Neural cell (in vitro differentiated cells): Measurements from ENCODE around the gene CCDC77.

Experiments
- POLR2AphosphoS5 ChIP-seq: IDR thresholded peaks from 2 replicates; pipeline ENCODE4 v1.6.1; 2012
- RAD21 ChIP-seq: fragments of 450-650 bp; conservative IDR thresholded peaks from 2 replicates; pipeline ENCODE4 v1.6.1; 2014; ENCODE audit warnings: antibody characterized with exemption, mild to moderate bottlenecking, moderate library complexity
- REST ChIP-seq: IDR thresholded peaks from 2 replicates; pipeline ENCODE4 v1.6.1; 2012; ENCODE audit warnings: borderline replicate concordance
- TF ChIP-seq, protein P1 (sequence below): fragments of 450-650 bp; IDR thresholded peaks from 2 replicates; pipeline ENCODE4 v1.5.1; 2014; ENCODE audit warnings: antibody characterized with exemption, mild to moderate bottlenecking, moderate library complexity; ENCODE audit not compliant: poor library complexity, severe bottlenecking

GRCh38 chr12:452667-453210, 51.3 kb downstream of the CCDC77 start:
- TF ChIP-seq, protein P1, sequence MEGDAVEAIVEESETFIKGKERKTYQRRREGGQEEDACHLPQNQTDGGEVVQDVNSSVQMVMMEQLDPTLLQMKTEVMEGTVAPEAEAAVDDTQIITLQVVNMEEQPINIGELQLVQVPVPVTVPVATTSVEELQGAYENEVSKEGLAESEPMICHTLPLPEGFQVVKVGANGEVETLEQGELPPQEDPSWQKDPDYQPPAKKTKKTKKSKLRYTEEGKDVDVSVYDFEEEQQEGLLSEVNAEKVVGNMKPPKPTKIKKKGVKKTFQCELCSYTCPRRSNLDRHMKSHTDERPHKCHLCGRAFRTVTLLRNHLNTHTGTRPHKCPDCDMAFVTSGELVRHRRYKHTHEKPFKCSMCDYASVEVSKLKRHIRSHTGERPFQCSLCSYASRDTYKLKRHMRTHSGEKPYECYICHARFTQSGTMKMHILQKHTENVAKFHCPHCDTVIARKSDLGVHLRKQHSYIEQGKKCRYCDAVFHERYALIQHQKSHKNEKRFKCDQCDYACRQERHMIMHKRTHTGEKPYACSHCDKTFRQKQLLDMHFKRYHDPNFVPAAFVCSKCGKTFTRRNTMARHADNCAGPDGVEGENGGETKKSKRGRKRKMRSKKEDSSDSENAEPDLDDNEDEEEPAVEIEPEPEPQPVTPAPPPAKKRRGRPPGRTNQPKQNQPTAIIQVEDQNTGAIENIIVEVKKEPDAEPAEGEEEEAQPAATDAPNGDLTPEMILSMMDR: no peak
- TF ChIP-seq POLR2AphosphoS5: no peak
- no peak for TF ChIP-seq REST
- TF ChIP-seq RAD21: no peak
